PC-3 (cell line): ENCODE data around the gene MED26. TPM values are rescaled to one million over a fixed set of nuclear protein-coding genes. Genes with fewer than 3 reads are reported as not detected.

ENCODE experiments used
- ATAC-seq: fragments of 200-7000 bp; cut with Tn5 transposase; 2 replicates; pipeline ENCODE4 v1.9.1; 2020; ENCODE audit warnings: mild to moderate bottlenecking, moderate library complexity
- BruUV-seq: library from RNA; stranded (reverse); fragments of 400-500 nt; replicated peaks from 2 replicates; lab custom pipeline; 2021; lab: Mats Ljungman, UMichigan
- CTCF ChIA-PET: fragments of 300-600 bp; sonication (Branson Sonifier 250); formaldehyde crosslinking; loops from one replicate; lab custom pipeline; 2022; ENCODE audit warnings: antibody characterized with exemption; lab: Charles Lee
- POLR2A ChIA-PET: fragments of 300-600 bp; sonication (Branson Sonifier 250); formaldehyde crosslinking; loops from one replicate; lab custom pipeline; 2022; ENCODE audit warnings: antibody characterized with exemption; ENCODE audit not compliant: unreplicated experiment; lab: Charles Lee
- DNase-seq: peaks from one replicate; pipeline ENCODE4 v3.0.0-alpha.2; 2015
- H2AFZ ChIP-seq: fragments of 300-600 bp; sonication (generic); 2 replicates; pipeline ENCODE4 v1.6.0; 2016; ENCODE audit warnings: antibody characterized with exemption, low read length
- H3F3A ChIP-seq: fragments of 300-600 bp; sonication (generic); one replicate; pipeline ENCODE4 v1.6.0; 2017; ENCODE audit warnings: antibody characterized with exemption, low read length, control low read depth, mild to moderate bottlenecking; ENCODE audit not compliant: unreplicated experiment
- H3K27ac ChIP-seq: fragments of 300-600 bp; sonication (generic); 2 replicates; pipeline ENCODE4 v1.5.1; 2016; ENCODE audit warnings: mild to moderate bottlenecking, low read length
- H3K27me3 ChIP-seq: fragments of 300-600 bp; sonication (generic); 2 replicates; pipeline ENCODE4 v1.6.1; 2016; ENCODE audit warnings: low read length, mixed read lengths
- H3K36me3 ChIP-seq: fragments of 300-600 bp; sonication (generic); 2 replicates; pipeline ENCODE4 v1.6.1; 2016; ENCODE audit warnings: low read depth, mixed run types, low read length, mixed read lengths
- H3K4me1 ChIP-seq: fragments of 300-600 bp; sonication (generic); 2 replicates; pipeline ENCODE4 v1.5.1; 2016; ENCODE audit warnings: low read length; ENCODE audit not compliant: insufficient read depth
- H3K4me2 ChIP-seq: fragments of 300-600 bp; sonication (generic); 2 replicates; pipeline ENCODE4 v1.6.0; 2016; ENCODE audit warnings: low read length
- H3K4me3 ChIP-seq: fragments of 300-600 bp; sonication (generic); 2 replicates; pipeline ENCODE4 v1.5.1; 2016; ENCODE audit warnings: mild to moderate bottlenecking, low read length, mixed read lengths
- H3K79me2 ChIP-seq: fragments of 300-600 bp; sonication (generic); 2 replicates; pipeline ENCODE4 v1.6.1; 2017; ENCODE audit warnings: low read length, mixed read lengths
- H3K9ac ChIP-seq: fragments of 300-600 bp; sonication (generic); 2 replicates; pipeline ENCODE4 v1.6.0; 2016; ENCODE audit warnings: mild to moderate bottlenecking, low read length
- H3K9me2 ChIP-seq: fragments of 300-600 bp; sonication (generic); replicated peaks from 2 replicates; pipeline ENCODE4 v1.6.1; 2016; ENCODE audit warnings: mixed run types, low read length, mixed read lengths
- H3K9me3 ChIP-seq: fragments of 300-600 bp; sonication (generic); 2 replicates; pipeline ENCODE4 v1.6.1; 2016; ENCODE audit warnings: low read length, mixed read lengths
- H4K20me1 ChIP-seq: fragments of 300-600 bp; sonication (generic); 2 replicates; pipeline ENCODE4 v1.6.1; 2016; ENCODE audit warnings: low read length, mixed read lengths
- EZH2 ChIP-seq: fragments of 300-600 bp; sonication (generic); IDR thresholded peaks from one replicate; pipeline ENCODE4 v1.6.1; 2017; ENCODE audit warnings: antibody characterized with exemption, mild to moderate bottlenecking, low read length; ENCODE audit not compliant: unreplicated experiment
- EZH2phosphoT487 ChIP-seq: fragments of 300-600 bp; sonication (generic); IDR thresholded peaks from 2 replicates; pipeline ENCODE4 v1.6.1; 2018; ENCODE audit warnings: mild to moderate bottlenecking, antibody characterized with exemption, low read length, borderline replicate concordance
- intact Hi-C: fragments of 100-400 bp; cut with micrococcal nuclease; formaldehyde crosslinking; loops from 2 replicates; pipeline ENCODE4 v1.9.0; 2023
- total RNA-seq: library from RNA; depleted of rRNA; stranded (reverse); fragments of >200 nt; gene quantifications from 2 replicates; pipeline ENCODE4 v1.2.3, GENCODE V29; 2014
- TF ChIP-seq, protein P1 (sequence below): fragments of 300-600 bp; sonication (generic); conservative IDR thresholded peaks from 2 replicates; pipeline ENCODE4 v1.5.1; 2017; ENCODE audit warnings: antibody characterized with exemption, low read depth, mild to moderate bottlenecking, low read length

MED26 gene
- total RNA-seq, 1 experiment from 2014 or later: 17.5 TPM

DNA sequence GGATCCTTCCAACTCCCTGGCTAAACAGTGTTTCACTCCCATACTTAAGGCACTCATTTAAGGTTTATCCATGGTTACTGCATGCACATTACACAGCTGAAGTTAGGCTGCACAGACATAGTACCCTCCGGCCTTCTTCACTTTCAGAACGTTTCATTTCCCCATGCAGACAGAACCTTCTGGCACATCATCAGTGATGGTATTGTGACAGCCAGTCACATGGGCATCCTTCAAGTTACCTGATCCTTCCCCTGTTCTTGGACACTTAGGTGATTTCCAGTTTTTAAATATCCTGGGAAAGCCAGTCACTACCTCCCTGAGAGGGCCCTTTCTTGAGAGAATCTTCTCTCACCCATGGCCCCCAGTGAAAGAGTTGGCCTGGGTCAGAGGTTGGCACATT, 22.8 kb upstream of the MED26 start:
- Histone ChIP-seq H3K27ac (no peak overlapping the region), H3K79me2 (peaks cover 16% of the 10 kb centered on the region), H3K9me2 (no peaks in the 10 kb centered on the region), H3K4me3 (no peak overlapping the region), H3K4me2 (no peak overlapping the region), H3K4me1 (no peaks in the 10 kb centered on the region), H3K36me3 (peaks cover 49% of the 10 kb centered on the region), H3K27me3 (no peaks in the 10 kb centered on the region), H2AFZ (no peak overlapping the region), H4K20me1 (no peaks in the 10 kb centered on the region), H3K9ac (no peak overlapping the region), H3F3A (no peaks in the 10 kb centered on the region), H3K9me3 (no peaks in the 10 kb centered on the region)
- ChIA-PET POLR2A (no interaction called here), CTCF (no interaction called here)
- TF ChIP-seq EZH2phosphoT487: no peak
- no peak for TF ChIP-seq EZH2
- TF ChIP-seq, protein P1, sequence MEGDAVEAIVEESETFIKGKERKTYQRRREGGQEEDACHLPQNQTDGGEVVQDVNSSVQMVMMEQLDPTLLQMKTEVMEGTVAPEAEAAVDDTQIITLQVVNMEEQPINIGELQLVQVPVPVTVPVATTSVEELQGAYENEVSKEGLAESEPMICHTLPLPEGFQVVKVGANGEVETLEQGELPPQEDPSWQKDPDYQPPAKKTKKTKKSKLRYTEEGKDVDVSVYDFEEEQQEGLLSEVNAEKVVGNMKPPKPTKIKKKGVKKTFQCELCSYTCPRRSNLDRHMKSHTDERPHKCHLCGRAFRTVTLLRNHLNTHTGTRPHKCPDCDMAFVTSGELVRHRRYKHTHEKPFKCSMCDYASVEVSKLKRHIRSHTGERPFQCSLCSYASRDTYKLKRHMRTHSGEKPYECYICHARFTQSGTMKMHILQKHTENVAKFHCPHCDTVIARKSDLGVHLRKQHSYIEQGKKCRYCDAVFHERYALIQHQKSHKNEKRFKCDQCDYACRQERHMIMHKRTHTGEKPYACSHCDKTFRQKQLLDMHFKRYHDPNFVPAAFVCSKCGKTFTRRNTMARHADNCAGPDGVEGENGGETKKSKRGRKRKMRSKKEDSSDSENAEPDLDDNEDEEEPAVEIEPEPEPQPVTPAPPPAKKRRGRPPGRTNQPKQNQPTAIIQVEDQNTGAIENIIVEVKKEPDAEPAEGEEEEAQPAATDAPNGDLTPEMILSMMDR: no peak
- no peak for ATAC-seq
- no TSS peak for BruUV-seq
- no peak for DNase-seq
- intact Hi-C loops: no loop called here

DNA sequence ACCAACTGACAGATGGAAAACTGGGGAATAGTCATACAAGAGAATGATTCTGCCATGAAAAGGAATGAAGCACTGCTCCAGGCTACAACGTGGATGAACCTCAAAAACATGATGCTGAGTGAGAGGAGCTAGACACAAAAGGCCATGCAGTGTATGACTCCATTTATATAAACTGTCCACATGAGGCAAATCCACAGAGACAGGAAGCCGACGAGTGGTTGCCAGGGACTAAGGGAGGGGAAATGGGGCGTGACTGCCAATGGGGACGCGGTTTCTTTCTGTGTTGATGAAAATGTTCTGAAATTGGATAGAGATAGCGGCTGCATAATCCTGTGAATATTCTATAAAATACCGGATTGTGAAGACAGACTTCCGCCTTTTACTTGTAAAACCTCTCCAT, 21.7 kb upstream of the MED26 start:
- Histone ChIP-seq H4K20me1 (no peaks in the 10 kb centered on the region), H3K79me2 (peaks cover 18% of the 10 kb centered on the region; the same call in 1 of the 2 replicates), H3K4me1 (no peaks in the 10 kb centered on the region), H3K9me3 (no peaks in the 10 kb centered on the region), H3K36me3 (peaks cover 52% of the 10 kb centered on the region), H2AFZ (no peak overlapping the region), H3K27me3 (no peaks in the 10 kb centered on the region), H3F3A (no peaks in the 10 kb centered on the region), H3K27ac (no peak overlapping the region), H3K9ac (no peak overlapping the region), H3K9me2 (no peaks in the 10 kb centered on the region), H3K4me3 (no peak overlapping the region), H3K4me2 (no peak overlapping the region)
- no peak for DNase-seq
- TF ChIP-seq EZH2phosphoT487 (no peak), EZH2 (no peak)
- TF ChIP-seq, protein P1: no peak
- no TSS peak for BruUV-seq
- intact Hi-C loops: no loop called here
- POLR2A ChIA-PET: no interaction called here
- ATAC-seq: no peak
- CTCF ChIA-PET: no interaction called here

DNA sequence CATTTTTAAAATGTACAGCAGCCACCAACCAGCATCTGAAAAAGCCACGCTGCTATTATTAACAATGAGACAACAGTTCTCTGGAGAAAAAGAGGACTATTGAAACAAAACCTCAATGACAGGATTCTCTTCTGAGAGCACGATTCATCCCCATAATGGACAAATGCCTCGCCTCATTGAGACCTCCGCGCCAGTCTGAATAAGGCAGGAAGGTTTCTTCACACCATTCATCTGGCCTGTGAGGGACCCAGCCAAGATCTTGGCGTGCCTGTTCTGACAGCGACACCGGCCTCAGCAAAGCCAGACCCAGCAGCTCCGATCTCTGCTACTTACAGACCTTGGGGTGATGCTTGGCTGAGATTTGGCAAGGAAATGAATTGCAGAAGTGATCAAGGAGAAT, 17.1 kb upstream of the MED26 start:
- Histone ChIP-seq H3K9ac (no peak overlapping the region), H4K20me1 (no peaks in the 10 kb centered on the region), H3K27me3 (no peaks in the 10 kb centered on the region), H3K4me2 (no peak overlapping the region), H3K4me1 (no peaks in the 10 kb centered on the region), H3K36me3 (peaks cover 37% of the 10 kb centered on the region), H3F3A (no peaks in the 10 kb centered on the region), H3K9me3 (no peaks in the 10 kb centered on the region), H3K9me2 (no peaks in the 10 kb centered on the region), H3K79me2 (peaks cover 34% of the 10 kb centered on the region; the same call in 1 of the 2 replicates), H3K27ac (no peak overlapping the region), H2AFZ (no peak overlapping the region), H3K4me3 (no peak overlapping the region)
- POLR2A ChIA-PET: no interaction called here
- intact Hi-C loops: no loop called here
- DNase-seq: no peak
- no TSS peak for BruUV-seq
- ATAC-seq: no peak
- CTCF ChIA-PET: no interaction called here
- TF ChIP-seq, protein P1: no peak
- no peak for TF ChIP-seq EZH2
- TF ChIP-seq EZH2phosphoT487: no peak
